Measurements from ENCODE around the gene CHST11.
"Not testable (repeated sequence)": the region's sequence is repeated elsewhere in the genome, so short reads cannot be mapped to it uniquely, and the experiment has no call there.

The CHST11 gene

DNA sequence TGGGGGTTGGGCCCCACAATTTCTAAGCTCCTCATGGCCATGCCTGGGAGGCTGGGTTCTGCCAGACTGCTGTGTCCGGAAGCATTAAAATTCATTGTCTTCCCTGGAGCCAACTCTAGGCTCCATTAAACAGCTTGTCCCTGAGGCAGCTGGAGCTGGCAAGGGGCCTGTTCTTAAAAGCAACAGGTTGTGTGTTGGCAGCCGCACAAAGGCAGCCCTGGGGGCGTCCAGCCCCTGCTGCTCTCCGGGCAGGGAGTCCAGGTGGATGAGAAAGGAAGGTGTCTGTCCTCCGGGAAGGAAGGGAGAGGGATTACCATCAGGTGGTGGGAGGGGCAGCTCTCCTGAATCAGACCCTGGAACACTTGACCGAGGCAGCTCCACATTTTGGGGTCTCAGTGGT is 98.9 kb downstream of the CHST11 start:
- no peaks in the 10 kb centered on the region for H3K27me3 ChIP-seq (ENCODE audit: insufficient read depth, insufficient read length)
- no peak for DNase-seq (ENCODE audit: low read depth, low spot score)
- no peaks in the 10 kb centered on the region for H3K36me3 ChIP-seq (ENCODE audit: insufficient read depth, insufficient read length, low read length)
- H3K9ac ChIP-seq (ENCODE audit: insufficient read length, low read depth) = no peak overlapping the region
- TF ChIP-seq ZNF274 (IDR thresholded peaks at IDR 0.05; ENCODE audit: low read depth, low read length) (no peak), SUZ12 (IDR thresholded peaks at IDR 0.05; ENCODE audit: extremely low read depth, insufficient read depth, insufficient read length) (no peak), YY1 (IDR thresholded peaks at IDR 0.05; ENCODE audit: insufficient read depth, insufficient read length) (no peak)
- peaks cover 9% of the 10 kb centered on the region for H3K4me1 ChIP-seq (ENCODE audit: insufficient read depth, insufficient read length)
- H3K4me3 ChIP-seq (ENCODE audit: insufficient read length, low read depth) = no peak overlapping the region
- peaks cover 14% of the 10 kb centered on the region; the same call in 1 of the 2 replicates for H3K9me3 ChIP-seq (ENCODE audit: insufficient read depth, low read length)

DNA sequence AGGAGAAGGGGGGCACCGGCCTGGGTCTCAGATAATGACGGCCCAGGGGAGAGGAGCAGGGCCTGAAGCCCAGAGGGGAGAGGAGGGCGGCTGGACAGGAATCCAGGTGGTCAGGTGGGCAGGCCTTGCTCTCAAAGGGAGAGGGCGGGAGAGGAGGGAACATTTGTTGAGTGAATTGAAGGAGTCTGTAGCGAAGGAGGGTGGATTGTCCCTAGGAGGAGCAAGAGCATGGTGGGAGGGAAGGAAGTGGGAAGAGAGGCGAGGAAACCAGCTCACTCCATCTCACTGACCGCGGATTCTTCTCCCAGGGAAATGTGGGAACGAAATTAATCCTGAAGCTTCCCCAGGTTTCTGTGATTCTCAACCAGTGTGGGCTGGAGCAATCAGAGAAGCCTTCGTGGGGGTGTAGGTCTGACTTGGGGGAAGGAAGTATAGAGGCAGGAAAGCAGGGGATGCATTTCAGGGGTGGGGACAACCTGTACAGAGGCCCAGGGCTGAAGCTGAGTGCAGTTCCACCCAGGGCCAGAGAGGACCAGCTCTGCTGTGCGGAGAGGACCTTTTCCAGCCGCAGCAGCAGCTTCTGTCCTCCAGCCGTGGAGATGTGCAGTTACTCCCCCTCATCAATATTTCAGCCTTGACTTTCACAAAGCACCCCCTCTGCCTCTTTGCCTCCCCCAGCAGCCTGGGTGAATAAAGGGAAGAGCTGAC is 100.9 kb downstream of the CHST11 start:
- no peak overlapping the region for H3K4me3 ChIP-seq (ENCODE audit: insufficient read length, low read depth)
- H3K27me3 ChIP-seq (ENCODE audit: insufficient read depth, insufficient read length) = no peaks in the 10 kb centered on the region
- no peak for DNase-seq (ENCODE audit: low read depth, low spot score)
- no peak for TF ChIP-seq ZNF274 (IDR thresholded peaks at IDR 0.05; ENCODE audit: low read depth, low read length)
- no peaks in the 10 kb centered on the region for H3K36me3 ChIP-seq (ENCODE audit: insufficient read depth, insufficient read length, low read length)
- peaks cover 14% of the 10 kb centered on the region; the same call in 1 of the 2 replicates for H3K9me3 ChIP-seq (ENCODE audit: insufficient read depth, low read length)
- H3K4me1 ChIP-seq (ENCODE audit: insufficient read depth, insufficient read length) = peaks cover 6% of the 10 kb centered on the region
- no peak overlapping the region for H3K9ac ChIP-seq (ENCODE audit: insufficient read length, low read depth)

DNA sequence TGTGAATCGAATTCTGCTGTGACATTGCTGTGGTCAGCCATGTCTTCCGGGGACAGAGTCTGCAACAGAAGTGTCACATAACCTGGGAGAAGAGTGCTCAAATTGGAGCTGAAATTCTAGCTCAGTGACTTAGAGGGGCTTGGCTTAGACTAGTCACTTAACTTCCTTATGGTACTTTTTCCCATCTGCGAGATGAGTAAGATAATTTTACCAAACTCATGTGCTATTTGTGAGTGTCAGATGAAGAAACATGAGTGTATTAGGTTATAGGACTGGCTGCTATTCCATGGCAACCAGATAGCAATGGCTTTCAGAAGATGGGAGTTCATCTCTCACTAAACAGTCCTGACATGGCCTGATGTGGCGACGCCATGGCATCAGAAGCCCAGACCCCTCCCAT is 104.1 kb downstream of the CHST11 start:
- Histone ChIP-seq H3K36me3 (ENCODE audit: insufficient read depth, insufficient read length, low read length) (no peaks in the 10 kb centered on the region), H3K9ac (ENCODE audit: insufficient read length, low read depth) (no peak overlapping the region), H3K9me3 (ENCODE audit: insufficient read depth, low read length) (peaks cover 8% of the 10 kb centered on the region; the same call in 1 of the 2 replicates), H3K4me1 (ENCODE audit: insufficient read depth, insufficient read length) (peaks cover 6% of the 10 kb centered on the region), H3K4me3 (ENCODE audit: insufficient read length, low read depth) (no peak overlapping the region), H3K27me3 (ENCODE audit: insufficient read depth, insufficient read length) (no peaks in the 10 kb centered on the region)
- no peak for DNase-seq (ENCODE audit: low read depth, low spot score)
- TF ChIP-seq YY1 (IDR thresholded peaks at IDR 0.05; ENCODE audit: insufficient read depth, insufficient read length) = no peak
- TF ChIP-seq ZNF274 (IDR thresholded peaks at IDR 0.05; ENCODE audit: low read depth, low read length) = no peak
- TF ChIP-seq SUZ12 (IDR thresholded peaks at IDR 0.05; ENCODE audit: extremely low read depth, insufficient read depth, insufficient read length) = no peak

DNA sequence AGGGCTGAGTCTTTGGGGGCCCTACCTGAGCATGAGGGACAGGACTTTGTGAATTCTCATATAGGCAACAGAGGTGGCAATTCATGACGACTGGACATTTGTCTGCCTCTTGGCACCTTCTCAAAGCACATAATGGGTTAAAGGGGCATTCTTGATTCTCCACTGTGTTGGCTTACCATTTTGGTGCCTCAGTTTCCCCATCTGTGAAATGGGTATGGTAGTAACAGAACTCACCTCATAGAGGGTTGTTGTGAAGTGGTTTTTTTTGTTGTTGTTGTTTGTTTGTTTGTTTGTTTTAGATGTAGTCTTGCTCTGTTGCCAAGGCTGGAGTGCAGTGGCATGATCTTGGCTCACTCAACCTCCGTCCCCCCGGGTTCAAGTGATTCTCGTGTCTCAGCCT is 106.0 kb downstream of the CHST11 start:
- TF ChIP-seq SUZ12 (IDR thresholded peaks at IDR 0.05; ENCODE audit: extremely low read depth, insufficient read depth, insufficient read length) = no peak
- Histone ChIP-seq H3K36me3 (ENCODE audit: insufficient read depth, insufficient read length, low read length) (no peaks in the 10 kb centered on the region), H3K4me3 (ENCODE audit: insufficient read length, low read depth) (no peak overlapping the region), H3K9me3 (ENCODE audit: insufficient read depth, low read length) (peaks cover 12% of the 10 kb centered on the region; the same call in 1 of the 2 replicates), H3K9ac (ENCODE audit: insufficient read length, low read depth) (no peak overlapping the region), H3K4me1 (ENCODE audit: insufficient read depth, insufficient read length) (peaks cover 2% of the 10 kb centered on the region), H3K27me3 (ENCODE audit: insufficient read depth, insufficient read length) (no peaks in the 10 kb centered on the region)
- DNase-seq (ENCODE audit: low read depth, low spot score) = no peak

DNA sequence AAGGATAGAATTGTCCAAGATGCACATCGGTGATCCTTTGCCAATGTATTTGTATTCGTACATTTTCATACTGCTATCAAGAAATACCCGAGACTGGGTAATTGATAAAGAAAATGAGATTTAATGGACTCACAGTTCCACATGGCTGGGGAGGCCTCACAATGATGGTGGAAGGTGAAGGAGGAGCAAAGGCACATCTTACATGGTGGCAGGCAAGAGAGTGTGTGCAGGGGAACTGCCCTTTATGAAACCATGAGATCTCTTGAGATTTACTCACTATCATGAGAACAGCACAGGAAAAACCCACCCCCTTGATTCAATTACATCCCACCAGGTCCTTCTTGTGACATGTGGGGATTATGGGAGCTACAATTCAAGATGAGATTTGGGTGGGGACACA is 107.9 kb downstream of the CHST11 start:
- H3K9me3 ChIP-seq (ENCODE audit: insufficient read depth, low read length) = peaks cover 15% of the 10 kb centered on the region; the same call in 1 of the 2 replicates
- H3K9ac ChIP-seq (ENCODE audit: insufficient read length, low read depth); H3K4me1 ChIP-seq (ENCODE audit: insufficient read depth, insufficient read length); DNase-seq (ENCODE audit: low read depth, low spot score); H3K36me3 ChIP-seq (ENCODE audit: insufficient read depth, insufficient read length, low read length); H3K4me3 ChIP-seq (ENCODE audit: insufficient read length, low read depth); H3K27me3 ChIP-seq (ENCODE audit: insufficient read depth, insufficient read length): not testable (repeated sequence)

DNA sequence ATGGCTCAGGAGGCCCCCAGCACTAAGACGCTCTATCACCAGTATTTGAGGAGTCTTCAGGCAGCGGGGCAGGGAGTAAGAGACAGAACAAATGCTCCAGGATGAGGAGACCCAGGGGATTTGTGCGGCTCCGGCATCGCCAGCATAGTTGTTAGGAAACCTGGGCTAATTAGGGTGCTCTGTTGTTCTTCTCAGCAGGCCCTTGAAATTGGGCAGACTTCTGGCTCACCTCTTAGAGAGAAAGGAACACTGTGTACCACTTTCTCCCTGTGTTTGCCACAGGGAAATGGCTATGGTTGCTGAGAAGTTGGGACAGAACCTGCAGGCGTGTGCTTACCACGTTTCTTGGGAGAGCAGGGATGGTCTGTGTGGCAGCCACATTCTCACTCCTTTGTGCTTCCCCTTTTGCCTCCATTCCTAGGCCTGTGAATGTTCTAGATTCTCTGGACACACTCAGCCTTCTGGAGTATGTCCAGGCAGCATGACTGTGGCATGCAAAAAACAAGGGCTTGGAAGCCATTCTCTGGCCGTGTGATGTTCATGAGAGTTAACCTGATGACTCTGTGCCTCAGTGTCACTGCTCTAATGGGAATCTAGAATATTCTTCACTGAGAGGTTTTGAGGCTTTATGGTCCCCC is 109.0 kb downstream of the CHST11 start:
- Histone ChIP-seq H3K4me1 (ENCODE audit: insufficient read depth, insufficient read length) (no peaks in the 10 kb centered on the region), H3K9me3 (ENCODE audit: insufficient read depth, low read length) (peaks cover 15% of the 10 kb centered on the region; the same call in 1 of the 2 replicates), H3K27me3 (ENCODE audit: insufficient read depth, insufficient read length) (no peaks in the 10 kb centered on the region), H3K36me3 (ENCODE audit: insufficient read depth, insufficient read length, low read length) (no peaks in the 10 kb centered on the region), H3K4me3 (ENCODE audit: insufficient read length, low read depth) (no peak overlapping the region), H3K9ac (ENCODE audit: insufficient read length, low read depth) (no peak overlapping the region)
- DNase-seq (ENCODE audit: low read depth, low spot score) = no peak
- TF ChIP-seq YY1 (IDR thresholded peaks at IDR 0.05; ENCODE audit: insufficient read depth, insufficient read length) (no peak), SUZ12 (IDR thresholded peaks at IDR 0.05; ENCODE audit: extremely low read depth, insufficient read depth, insufficient read length) (no peak), ZNF274 (IDR thresholded peaks at IDR 0.05; ENCODE audit: low read depth, low read length) (no peak)

DNA sequence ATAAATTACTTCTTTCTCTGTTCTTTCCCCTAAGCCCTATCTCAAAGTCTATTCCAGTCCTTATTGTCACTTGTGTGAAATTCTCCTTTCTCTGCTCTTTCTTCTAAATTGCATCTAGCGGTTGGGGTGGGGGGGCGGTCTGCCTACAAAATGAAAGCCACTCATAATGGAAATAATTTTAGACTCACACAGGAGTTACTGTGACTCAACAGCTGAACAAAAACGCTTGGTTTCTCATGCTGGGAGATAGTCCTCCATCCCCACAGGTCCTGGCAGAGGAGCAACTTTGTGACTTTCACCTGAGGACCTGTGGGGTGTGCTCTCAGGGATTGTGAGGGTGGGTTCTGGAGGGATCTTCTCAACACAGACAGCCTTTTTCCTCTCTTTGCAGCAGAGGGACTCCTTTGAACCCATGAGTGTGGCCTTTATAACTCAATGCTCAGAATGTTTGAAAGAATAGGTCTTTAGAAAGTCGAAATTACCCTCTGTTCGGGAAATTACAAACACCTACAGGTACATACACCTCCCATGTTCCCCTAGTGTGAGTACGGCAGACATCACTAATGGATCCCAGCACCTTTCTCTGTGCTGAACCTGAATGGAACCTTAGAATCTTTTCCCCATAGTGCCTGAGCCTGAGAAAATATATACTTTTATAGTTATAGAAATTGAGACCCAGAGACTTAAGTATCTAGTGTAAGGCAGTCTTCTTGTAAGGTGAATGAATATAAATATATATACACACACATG is 109.7 kb downstream of the CHST11 start:
- no peak for DNase-seq (ENCODE audit: low read depth, low spot score)
- H3K36me3 ChIP-seq (ENCODE audit: insufficient read depth, insufficient read length, low read length) = no peaks in the 10 kb centered on the region
- no peak overlapping the region for H3K4me3 ChIP-seq (ENCODE audit: insufficient read length, low read depth)
- H3K9ac ChIP-seq (ENCODE audit: insufficient read length, low read depth) = no peak overlapping the region
- TF ChIP-seq SUZ12 (IDR thresholded peaks at IDR 0.05; ENCODE audit: extremely low read depth, insufficient read depth, insufficient read length) (no peak), YY1 (IDR thresholded peaks at IDR 0.05; ENCODE audit: insufficient read depth, insufficient read length) (no peak), ZNF274 (IDR thresholded peaks at IDR 0.05; ENCODE audit: low read depth, low read length) (no peak)
- no peaks in the 10 kb centered on the region for H3K27me3 ChIP-seq (ENCODE audit: insufficient read depth, insufficient read length)
- no peaks in the 10 kb centered on the region for H3K4me1 ChIP-seq (ENCODE audit: insufficient read depth, insufficient read length)
- peaks cover 15% of the 10 kb centered on the region; the same call in 1 of the 2 replicates for H3K9me3 ChIP-seq (ENCODE audit: insufficient read depth, low read length)

Data from NT2/D1 (cell line).